Measurements from ENCODE around the gene ITGB8. TPM values are rescaled to one million over a fixed set of nuclear protein-coding genes. Genes with fewer than 3 reads are reported as not detected.

ITGB8 gene
- total and polyA plus RNA-seq, 2 of the 4 experiments (the other 2 are of a cell fraction), result 2.6 to 10.2 TPM

- Histone ChIP-seq H4K8ac (ENCODE audit: low read depth in 2 of 2, low read length in 2 of 2) (no peak overlapping the region), H3K27ac (ENCODE audit: insufficient read depth, low read length) (no peak overlapping the region), H3K23ac (ENCODE audit: low read depth, low read length) (no peak overlapping the region), H3K4me3 (ENCODE audit: insufficient read depth, low read depth, low read length) (no peak overlapping the region), H3K14ac (replicated peaks; ENCODE audit: low read depth, low read length) (no peak overlapping the region), H3K18ac (ENCODE audit: low read depth, low read length) (no peak overlapping the region), H3K4me1 (ENCODE audit: control insufficient read depth, insufficient read depth, low read length) (no peaks in the 10 kb centered on the region), H2BK20ac (ENCODE audit: low read depth, low read length) (no peak overlapping the region), H4K5ac (ENCODE audit: low read depth, low read length) (no peak overlapping the region), H3K9ac (ENCODE audit: low read depth, low read length) (no peak overlapping the region), H3K36me3 (ENCODE audit: control insufficient read depth, insufficient read depth, low read length) (peaks cover 18% of the 10 kb centered on the region), H2AK5ac (ENCODE audit: low read depth, low read length) (no peak overlapping the region), H3K27me3 (ENCODE audit: control insufficient read depth, insufficient read depth, low read length) (no peaks in the 10 kb centered on the region), H3K4me2 (ENCODE audit: low read depth, low read length) (no peak overlapping the region), H2AFZ (replicated peaks; ENCODE audit: low read length, poor library complexity) (no peak overlapping the region), H3K79me1 (ENCODE audit: low read depth in 1 of 2, low read length in 2 of 2) (no peaks in the 10 kb centered on the region), H2BK120ac (ENCODE audit: low read depth, low read length) (no peak overlapping the region), H3K56ac (ENCODE audit: extremely low read depth, insufficient read depth, low read length) (no peak overlapping the region), H2BK5ac (ENCODE audit: low read depth, low read length, poor library complexity, severe bottlenecking) (no peak overlapping the region), H3K9me3 (ENCODE audit: control insufficient read depth, insufficient read depth, low read length) (no peaks in the 10 kb centered on the region), H2BK15ac (ENCODE audit: low read depth, low read length) (no peak overlapping the region), H3K9me1 (ENCODE audit: insufficient read depth, low read length) (no peaks in the 10 kb centered on the region), H2AK9ac (replicated peaks; ENCODE audit: low read depth, low read length, poor library complexity) (no peak overlapping the region), H4K20me1 (ENCODE audit: insufficient read depth, low read length) (no peaks in the 10 kb centered on the region), H3K4ac (ENCODE audit: low read depth, low read length) (no peak overlapping the region), H4K91ac (ENCODE audit: insufficient read depth, low read depth, low read length) (no peak overlapping the region)
- dilution Hi-C loops (cut with HindIII; ENCODE audit: low sequenced_read_pairs, unreplicated experiment) (no loop called here), in situ Hi-C loops (cut with MboI; ENCODE audit: low sequenced_read_pairs) (no loop called here), intact Hi-C loops (cut with micrococcal nuclease) (no loop called here)
- no CpG with 5 or more reads among the region's 6 CpGs for WGBS, 2 experiments (ENCODE audit: extremely low coverage in 2 of 2, insufficient read length in 1 of 2)
- no TSS peak for BruUV-seq (replicated peaks)
- no peak for TF ChIP-seq MXI1 (IDR thresholded peaks at IDR 0.05; ENCODE audit: borderline replicate concordance, low read depth, low read length)
- TF ChIP-seq RAD21 (IDR thresholded peaks at IDR 0.05; ENCODE audit: low read length), result no peak
- no peak for TF ChIP-seq RFX5 (IDR thresholded peaks at IDR 0.05; ENCODE audit: low read depth, low read length)
- no peak for TF ChIP-seq CEBPB (IDR thresholded peaks at IDR 0.05; ENCODE audit: low read depth, low read length)
- TF ChIP-seq ELK1 (IDR thresholded peaks at IDR 0.05; ENCODE audit: borderline replicate concordance, low read depth, low read length), result no peak
- no peak for TF ChIP-seq FOS (IDR thresholded peaks at IDR 0.05; ENCODE audit: low read depth, low read length)
- no peak for TF ChIP-seq RCOR1 (IDR thresholded peaks at IDR 0.05; ENCODE audit: insufficient replicate concordance, low read length)
- no peak for TF ChIP-seq MAFK (IDR thresholded peaks at IDR 0.05; ENCODE audit: low read depth, low read length)
- no peak for TF ChIP-seq CHD1 (IDR thresholded peaks at IDR 0.05; ENCODE audit: low read depth, low read length)
- no peak for TF ChIP-seq USF2 (IDR thresholded peaks at IDR 0.05; ENCODE audit: low read depth, low read length)
- no peak for TF ChIP-seq CTCF (conservative IDR thresholded peaks at IDR 0.05; ENCODE audit: low read depth, low read length)
- POLR2A ChIA-PET (ENCODE audit: unreplicated experiment), result no interaction called here
- DNase-seq (no peak), ATAC-seq (ENCODE audit: low read depth) (no peak)
- CTCF ChIA-PET, result no interaction called here
These were observed 7.6 kb downstream of the ITGB8 start for GRCh38 chr7:20338285-20338684.

All from IMR-90 (cell line).